GM18858 (cell line): Measurements from ENCODE around the gene RARS2.
"Not testable (repeated sequence)": the region's sequence is repeated elsewhere in the genome, so short reads cannot be mapped to it uniquely, and the experiment has no call there.

ENCODE experiments used
- ATAC-seq: cut with Tn5 transposase; IDR thresholded peaks from one replicate; pipeline ENCODE4 v1.9.1; 2021; ENCODE audit not compliant: unreplicated experiment

Gene RARS2

GRCh38 chr6:87589693-87590416 is at the start of gene RARS2, which contains the start of gene ORC3:
TSS of gene RARS2 (minus strand) at chr6:87589987. CDS start at chr6:87589957, 30 bp downstream.
TSS of gene ORC3 (plus strand) at chr6:87590135. CDS start at chr6:87590169, 34 bp downstream.
- ATAC-seq, result peak; percentile 100

- ATAC-seq, result no peak
Measured at GRCh38 chr6:87639373-87639772, 49.6 kb upstream of the RARS2 start.

- ATAC-seq, result no peak
Measured at GRCh38 chr6:87637106-87637505, 47.3 kb upstream of the RARS2 start.

GRCh38 chr6:87636315-87636714 is 46.5 kb upstream of the RARS2 start:
- ATAC-seq, result no peak

GRCh38 chr6:87633851-87634250 is 44.1 kb upstream of the RARS2 start:
- ATAC-seq, result no peak

GRCh38 chr6:87630746-87631145 is 41.0 kb upstream of the RARS2 start:
- no peak for ATAC-seq

GRCh38 chr6:87628881-87629280 is 39.1 kb upstream of the RARS2 start:
- ATAC-seq, result no peak

- ATAC-seq, result no peak
Measured at GRCh38 chr6:87628424-87628823, 38.6 kb upstream of the RARS2 start.

- ATAC-seq, result no peak
Measured at GRCh38 chr6:87623248-87623647, 33.5 kb upstream of the RARS2 start.

GRCh38 chr6:87618531-87618930 is 28.7 kb upstream of the RARS2 start:
- no peak for ATAC-seq

- no peak for ATAC-seq
Measured at GRCh38 chr6:87617405-87617804, 27.6 kb upstream of the RARS2 start.

- not testable (repeated sequence) for ATAC-seq
Measured at GRCh38 chr6:87613018-87613417, 23.2 kb upstream of the RARS2 start.

GRCh38 chr6:87608802-87609201 is 19.0 kb upstream of the RARS2 start:
- ATAC-seq, result no peak

- ATAC-seq, result no peak
Measured at GRCh38 chr6:87606199-87606598, 16.4 kb upstream of the RARS2 start.

GRCh38 chr6:87600576-87600975 is 10.8 kb upstream of the RARS2 start:
- no peak for ATAC-seq

- no peak for ATAC-seq
Measured at GRCh38 chr6:87590990-87591389, 1.2 kb upstream of the RARS2 start.

- ATAC-seq, result no peak
Measured at GRCh38 chr6:87590417-87590880, 662 bp upstream of the RARS2 start.

- ATAC-seq, result no peak
Measured at GRCh38 chr6:87588756-87589407, 905 bp downstream of the RARS2 start.

GRCh38 chr6:87586371-87587077 is 3.3 kb downstream of the RARS2 start:
- no peak for ATAC-seq

GRCh38 chr6:87583822-87584221 is 6.0 kb downstream of the RARS2 start:
- ATAC-seq, result no peak

- ATAC-seq, result no peak
Measured at GRCh38 chr6:87575423-87575822, 14.4 kb downstream of the RARS2 start.
